Heart right ventricle (tissue), 16 donors: ENCODE results near the gene GRID1. TPM values are rescaled to one million over a fixed set of nuclear protein-coding genes. Genes with fewer than 3 reads are reported as not detected.
A peak's percentile ranks its signal among the peaks of the same experiment; 100 is the strongest.

ENCODE experiments used
- ATAC-seq, 8 donors: fragments of 200-7000 bp; cut with Tn5 transposase; one replicate each; pipeline ENCODE4 v1.9.1; 2020; ENCODE audit warnings: mild to moderate bottlenecking in 8 of 8, moderate library complexity in 8 of 8, moderate number of reproducible peaks in 1 of 8
- DNase-seq, 2 donors: peaks; one replicate each; pipeline ENCODE4 v3.0.0-alpha.2; 2020
- H3K27ac ChIP-seq, 10 donors: fragments of 200-600 bp; sonication (generic) in 2 of 10; one replicate each; pipeline versions ENCODE4 v1.5.0 to v1.8.0; 2020 to 2022; ENCODE audit warnings: mild to moderate bottlenecking in 3 of 10
- H3K27me3 ChIP-seq, 7 donors: fragments of 200-600 bp; one replicate each; pipeline ENCODE4 v1.8.0; 2021 to 2022; ENCODE audit warnings: mild to moderate bottlenecking in 2 of 7
- H3K36me3 ChIP-seq, 9 donors: fragments of 200-600 bp; sonication (generic) in 1 of 9; one replicate each; pipeline versions ENCODE4 v1.5.0 to v1.8.0; 2020 to 2022; ENCODE audit warnings: mild to moderate bottlenecking in 2 of 9
- H3K4me1 ChIP-seq, 9 donors: fragments of 200-600 bp; sonication (generic) in 1 of 9; one replicate each; pipeline versions ENCODE4 v1.5.0 to v1.8.0; 2020 to 2022; ENCODE audit warnings: mild to moderate bottlenecking in 4 of 9
- H3K4me3 ChIP-seq, 10 donors: fragments of 200-600 bp; sonication (generic) in 2 of 10; one replicate each; pipeline versions ENCODE4 v1.5.0 to v1.8.0; 2020 to 2022; ENCODE audit warnings: mild to moderate bottlenecking in 7 of 10, moderate library complexity in 2 of 10
- H3K9me3 ChIP-seq, 11 donors: fragments of 200-600 bp in 10 of 11; sonication (generic) in 2 of 11; one replicate each; pipeline versions ENCODE4 v1.5.0 to v1.8.0; 2013 to 2022; ENCODE audit warnings: mild to moderate bottlenecking in 2 of 11, control low read depth in 1 of 11, moderate library complexity in 1 of 11
- WGBS, 2 donors: extraction: QIAGEN DNeasy Blood & Tissue Kit; methylation state at CpG; one replicate each; pipeline ENCODE4 v1.1.7; 2013; ENCODE audit warnings: inconsistent platforms in 1 of 2; 5-methylcytosine and 5-hydroxymethylcytosine counted together
- intact Hi-C, 10 donors: fragments of 100-400 bp; cut with DNase I; formaldehyde crosslinking; loops; one replicate each; pipeline versions ENCODE4 v1.11.1 to v1.14.2; 2022
- polyA plus RNA-seq, 2 donors: library from polyadenylated mRNA; stranded (reverse); fragments of 200-250 nt; gene quantifications; one replicate each; pipeline ENCODE4 v1.2.3, GENCODE V29; 2013
- total RNA-seq, 10 donors: library from RNA; stranded (reverse); fragmentation: NEBNext Ultra II Directional in 3 of 10; extraction: Animal tissue kit (Norgen Biotek cat#: 25700) in 3 of 10; gene quantifications; one replicate each; pipeline versions ENCODE4 v1.2.1 to v1.2.4, GENCODE V29; 2021 to 2023
- TF ChIP-seq, protein P1 (sequence below), 9 donors: fragments of 200-600 bp; sonication (generic) in 2 of 9; IDR thresholded peaks; one replicate each; pipeline versions ENCODE4 v1.5.0 to v1.8.0; 2021 to 2022; ENCODE audit warnings: antibody characterized with exemption in 9 of 9, mild to moderate bottlenecking in 5 of 9, moderate library complexity in 1 of 9
- donor health status: Arrhythmogenic right ventricular cardiomyopathy.
- donor health status: ischemic (EF 13 %, LVEDD 7.1; RV severe dilation, severe dysfunction).
- donor health status: healthy with polysubstance abuse.
- donor health status: DM: no; HTN: yes; CAD: no.
- donor health status: DM: no; HTN: no; CAD: no.
- donor health status: ischemic (EF 25% LVEDD 6.9; RV normal size, moderate dysfunction).
- donor health status: ischemic (EF 25% LVEDD 5.7; RV mildly dilated, moderate dysfunction).
- donor health status: healthy.
- donor health status: DM: yes; HTN: yes; CAD: no.
- donor health status: Ischemic cardiomyopathy.
- donor health status: ischemic (EF 35%, LVEDD 5.7; RV mildly dilated, moderate dysfunction).
- donor health status: nonischemic (EF 11% LVEDD 7.7; RV severe dilation, severe dysfunction).
- donor health status: DM: yes; HTN: yes; CAD: no.
- donor health status: PGD.
- donor health status: ischemic (EF 29% LVEDD 5.4; RV normal size, mild dysfunction).
- donor health status: nonischemic (EF 23%, LVEDD 6.1; RV moderate dilation, normal function).

GRID1 gene
- total and polyA plus RNA-seq, 12 donors = 0.44 to 3.4 (median 1.5) TPM

DNA sequence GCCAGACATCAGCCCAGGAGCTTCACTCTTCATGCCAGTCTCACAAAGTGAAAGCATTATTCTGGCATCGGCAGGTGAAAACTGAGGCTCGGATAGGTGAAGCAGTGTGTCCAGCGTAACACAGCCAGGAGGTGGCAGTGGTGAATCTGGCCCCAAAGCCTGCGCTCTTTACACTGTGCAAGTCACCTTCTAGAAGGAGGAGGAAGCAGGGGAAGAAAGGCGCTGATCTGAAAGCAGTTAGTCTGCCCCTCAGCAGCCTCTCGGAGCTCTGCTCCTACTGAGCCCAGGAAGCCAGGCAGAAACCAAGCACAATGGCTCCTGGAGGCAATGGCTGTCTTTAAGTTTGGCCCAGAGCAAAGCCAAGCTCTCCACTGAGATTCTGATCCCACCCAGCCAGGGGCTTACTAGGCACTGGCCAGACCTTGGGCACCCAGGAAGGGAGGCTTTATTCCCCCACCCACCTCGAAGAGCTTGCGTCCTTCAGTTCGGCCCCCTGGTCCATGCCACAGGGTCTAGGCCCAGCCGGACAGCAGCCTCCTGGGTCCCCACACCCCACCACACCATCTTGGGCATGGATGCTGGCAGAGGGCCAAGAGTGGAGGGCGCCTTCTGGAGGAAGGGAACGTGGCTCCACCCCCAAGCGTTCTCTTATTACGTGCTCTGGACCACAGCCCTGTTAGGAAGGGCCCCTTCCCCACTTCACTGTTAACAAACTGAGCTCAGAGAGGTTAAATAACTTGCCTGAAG, 104.5 kb downstream of the GRID1 start:
- DNase-seq = no peak
- intact Hi-C loops = loop anchor here in 1 of 10 donors (5.0 kb wide), 1 partner anchor 100 kb away; no protein-coding TSS in a partner anchor
- Histone ChIP-seq H3K4me1 (peaks cover 0 to 8% (median 0%) of the 10 kb centered on the region in 9 donors), H3K9me3 (peaks cover 0 to 4% (median 0%) of the 10 kb centered on the region in 11 donors), H3K36me3 (no peaks in the 10 kb centered on the region), H3K27me3 (peaks cover 0 to 33% (median 29%) of the 10 kb centered on the region in 7 donors), H3K4me3 (no peak overlapping the region), H3K27ac (no peak overlapping the region)
- WGBS, 2 donors = 60 to 67% methylated on average over 14 of the region's 14 CpGs
- peak in 3 of 8 donors; percentile 47 to 69 (median 49) for ATAC-seq
- TF ChIP-seq, protein P1, sequence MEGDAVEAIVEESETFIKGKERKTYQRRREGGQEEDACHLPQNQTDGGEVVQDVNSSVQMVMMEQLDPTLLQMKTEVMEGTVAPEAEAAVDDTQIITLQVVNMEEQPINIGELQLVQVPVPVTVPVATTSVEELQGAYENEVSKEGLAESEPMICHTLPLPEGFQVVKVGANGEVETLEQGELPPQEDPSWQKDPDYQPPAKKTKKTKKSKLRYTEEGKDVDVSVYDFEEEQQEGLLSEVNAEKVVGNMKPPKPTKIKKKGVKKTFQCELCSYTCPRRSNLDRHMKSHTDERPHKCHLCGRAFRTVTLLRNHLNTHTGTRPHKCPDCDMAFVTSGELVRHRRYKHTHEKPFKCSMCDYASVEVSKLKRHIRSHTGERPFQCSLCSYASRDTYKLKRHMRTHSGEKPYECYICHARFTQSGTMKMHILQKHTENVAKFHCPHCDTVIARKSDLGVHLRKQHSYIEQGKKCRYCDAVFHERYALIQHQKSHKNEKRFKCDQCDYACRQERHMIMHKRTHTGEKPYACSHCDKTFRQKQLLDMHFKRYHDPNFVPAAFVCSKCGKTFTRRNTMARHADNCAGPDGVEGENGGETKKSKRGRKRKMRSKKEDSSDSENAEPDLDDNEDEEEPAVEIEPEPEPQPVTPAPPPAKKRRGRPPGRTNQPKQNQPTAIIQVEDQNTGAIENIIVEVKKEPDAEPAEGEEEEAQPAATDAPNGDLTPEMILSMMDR (IDR thresholded peaks at IDR 0.05) = peak in 2 of 9 donors; percentile 19 to 37

DNA sequence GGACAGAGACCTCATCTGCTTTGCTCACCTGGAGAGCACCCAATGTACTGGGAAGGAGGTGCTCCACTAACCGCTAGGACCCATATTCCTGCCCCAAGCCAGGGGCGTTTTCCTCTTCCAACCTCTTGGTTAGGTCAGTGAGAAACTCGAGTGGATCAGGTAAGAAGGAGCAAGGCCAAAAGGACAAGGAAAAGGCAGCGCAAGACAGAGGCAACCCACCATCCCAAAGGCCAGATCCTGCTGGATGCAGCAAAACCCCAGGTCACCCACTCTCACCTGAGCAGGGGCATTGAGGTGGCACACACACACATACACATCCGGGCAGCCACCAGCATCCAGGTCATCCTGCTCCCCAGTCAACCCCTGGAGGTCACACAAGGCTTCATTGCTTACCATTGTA, 105.1 kb downstream of the GRID1 start:
- TF ChIP-seq, protein P1 (IDR thresholded peaks at IDR 0.05) = no peak
- Histone ChIP-seq H3K27ac (no peak overlapping the region), H3K9me3 (peaks cover 0 to 4% (median 0%) of the 10 kb centered on the region in 11 donors), H3K4me3 (no peak overlapping the region), H3K4me1 (peaks cover 0 to 8% (median 0%) of the 10 kb centered on the region in 9 donors), H3K36me3 (no peaks in the 10 kb centered on the region), H3K27me3 (peaks cover 0 to 31% (median 27%) of the 10 kb centered on the region in 7 donors)
- intact Hi-C loops = loop anchor here in 1 of 10 donors (5.0 kb wide), 1 partner anchor 101 kb away; no protein-coding TSS in a partner anchor
- DNase-seq (no peak), ATAC-seq (no peak)
- 83 to 92% methylated on average over 5 of the region's 5 CpGs for WGBS, 2 donors

DNA sequence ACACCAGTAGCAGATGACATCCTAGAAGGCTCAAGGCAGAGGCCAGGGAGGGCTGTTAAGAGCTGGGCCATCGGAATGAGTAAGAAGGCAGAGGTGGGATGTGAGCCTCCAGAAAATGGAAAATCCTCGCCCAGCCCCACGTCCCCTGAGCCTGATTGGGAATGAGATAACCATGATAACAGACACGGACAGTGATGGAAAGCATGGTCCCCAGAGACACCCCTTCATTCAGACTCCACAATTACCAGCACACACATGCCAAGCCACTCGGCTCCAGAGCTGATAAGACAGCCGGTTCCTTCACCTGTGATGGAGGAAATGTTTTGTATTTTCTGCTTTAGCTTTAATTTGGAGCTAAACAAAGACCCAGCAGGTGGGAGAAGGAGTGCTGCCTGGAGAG, 106.0 kb downstream of the GRID1 start:
- DNase-seq = no peak
- Histone ChIP-seq H3K27me3 (peaks cover 0 to 28% (median 24%) of the 10 kb centered on the region in 7 donors), H3K36me3 (no peaks in the 10 kb centered on the region), H3K27ac (no peak overlapping the region), H3K9me3 (peaks cover 0 to 4% (median 0%) of the 10 kb centered on the region in 11 donors), H3K4me1 (peaks cover 0 to 8% (median 0%) of the 10 kb centered on the region in 9 donors), H3K4me3 (no peak overlapping the region)
- WGBS, 2 donors = 51 to 57% methylated on average over 6 of the region's 6 CpGs
- ATAC-seq = no peak
- TF ChIP-seq, protein P1 (IDR thresholded peaks at IDR 0.05) = no peak
- intact Hi-C loops = loop anchor here in 1 of 10 donors (5.0 kb wide), 1 partner anchor 102 kb away; no protein-coding TSS in a partner anchor

DNA sequence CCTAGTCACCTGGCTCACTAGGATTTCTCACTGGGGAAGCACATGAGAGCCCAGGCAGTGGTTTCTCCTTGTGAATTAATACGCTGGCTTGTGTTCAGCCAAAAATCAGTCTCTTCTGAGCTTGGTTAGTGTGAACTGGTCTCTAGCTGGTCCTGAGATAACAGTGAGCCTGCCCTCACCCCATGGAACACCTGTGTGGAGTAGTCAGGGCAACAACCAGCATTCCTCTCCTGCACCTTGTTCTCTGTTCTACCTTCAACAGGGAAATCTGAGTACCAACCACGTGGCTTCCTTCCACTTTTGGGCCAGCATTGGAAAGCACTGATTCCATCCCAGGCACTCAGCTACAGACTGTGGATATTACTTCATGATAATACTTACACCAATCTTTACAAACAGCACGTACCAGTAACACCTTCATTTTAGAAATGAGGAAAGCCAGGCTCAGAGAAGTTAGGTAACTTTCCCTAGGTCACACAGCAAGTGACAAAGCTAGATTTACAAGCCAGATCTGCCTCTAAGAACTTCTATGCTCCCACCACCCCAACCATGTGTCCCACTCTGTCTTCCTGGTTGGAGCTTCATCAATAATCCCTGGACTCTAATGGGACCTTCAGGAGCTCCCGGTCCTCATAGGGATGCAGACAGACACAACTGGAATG, 106.6 kb downstream of the GRID1 start:
- no peak for DNase-seq

More for the DNA sequence above, 106.6 kb downstream of the GRID1 start:
- H3K4me3 ChIP-seq = no peak overlapping the region
- TF ChIP-seq, protein P1 (IDR thresholded peaks at IDR 0.05) = no peak
- peaks cover 0 to 8% (median 0%) of the 10 kb centered on the region in 9 donors for H3K4me1 ChIP-seq
- H3K36me3 ChIP-seq = no peaks in the 10 kb centered on the region
- WGBS, 2 donors = 80 to 88% methylated on average over 4 of the region's 4 CpGs
- H3K27me3 ChIP-seq = peaks cover 0 to 28% (median 21%) of the 10 kb centered on the region in 7 donors
- H3K27ac ChIP-seq = no peak overlapping the region
- intact Hi-C loops = loop anchor here in 1 of 10 donors (5.0 kb wide), 1 partner anchor 102 kb away; no protein-coding TSS in a partner anchor
- H3K9me3 ChIP-seq = peaks cover 0 to 4% (median 0%) of the 10 kb centered on the region in 11 donors
- ATAC-seq = no peak
